ENCODE data around the gene OXNAD1.

DNA sequence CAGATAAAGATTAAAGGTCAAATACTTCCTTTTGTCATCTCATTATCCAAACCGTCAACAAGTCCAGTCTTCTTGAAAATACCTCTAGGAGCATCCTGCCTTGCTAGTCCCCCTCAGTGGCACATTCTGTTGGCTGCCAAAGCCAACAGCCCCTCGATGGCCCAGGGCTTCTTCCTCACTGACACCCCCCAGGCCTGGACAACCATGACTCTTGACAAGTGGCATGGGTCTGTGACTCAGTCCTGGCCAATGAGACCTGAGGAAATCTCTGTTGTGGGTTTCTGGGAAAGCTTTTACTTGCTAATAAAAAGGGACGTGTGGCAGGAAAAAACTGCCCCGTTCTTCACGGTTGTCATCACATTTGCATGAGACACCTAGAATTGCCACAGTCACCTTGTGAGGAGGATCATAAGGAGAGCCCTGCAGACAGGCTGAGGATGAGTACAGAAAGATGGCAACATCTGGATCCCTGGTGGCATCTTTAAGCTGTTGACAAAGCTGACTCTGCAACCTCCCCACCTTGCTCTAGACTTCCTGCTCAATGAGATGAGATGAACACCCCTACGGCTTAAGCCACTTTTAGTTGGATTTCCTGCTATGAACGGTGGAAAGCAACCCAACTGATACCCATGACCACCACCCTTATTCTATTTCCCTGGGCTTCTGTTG lies 81.5 kb downstream of the OXNAD1 start:
- TF ChIP-seq, protein P1, sequence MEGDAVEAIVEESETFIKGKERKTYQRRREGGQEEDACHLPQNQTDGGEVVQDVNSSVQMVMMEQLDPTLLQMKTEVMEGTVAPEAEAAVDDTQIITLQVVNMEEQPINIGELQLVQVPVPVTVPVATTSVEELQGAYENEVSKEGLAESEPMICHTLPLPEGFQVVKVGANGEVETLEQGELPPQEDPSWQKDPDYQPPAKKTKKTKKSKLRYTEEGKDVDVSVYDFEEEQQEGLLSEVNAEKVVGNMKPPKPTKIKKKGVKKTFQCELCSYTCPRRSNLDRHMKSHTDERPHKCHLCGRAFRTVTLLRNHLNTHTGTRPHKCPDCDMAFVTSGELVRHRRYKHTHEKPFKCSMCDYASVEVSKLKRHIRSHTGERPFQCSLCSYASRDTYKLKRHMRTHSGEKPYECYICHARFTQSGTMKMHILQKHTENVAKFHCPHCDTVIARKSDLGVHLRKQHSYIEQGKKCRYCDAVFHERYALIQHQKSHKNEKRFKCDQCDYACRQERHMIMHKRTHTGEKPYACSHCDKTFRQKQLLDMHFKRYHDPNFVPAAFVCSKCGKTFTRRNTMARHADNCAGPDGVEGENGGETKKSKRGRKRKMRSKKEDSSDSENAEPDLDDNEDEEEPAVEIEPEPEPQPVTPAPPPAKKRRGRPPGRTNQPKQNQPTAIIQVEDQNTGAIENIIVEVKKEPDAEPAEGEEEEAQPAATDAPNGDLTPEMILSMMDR (IDR thresholded peaks at IDR 0.05; ENCODE audit: low read length): no peak
- TF ChIP-seq EZH2phosphoT487 (IDR thresholded peaks at IDR 0.05; ENCODE audit: low read length): no peak

Measured in MM.1S (cell line).